Nephron progenitor cell (in vitro differentiated cells): ENCODE results near the gene SPAG16.

Experiments used
- DNase-seq: peaks from one replicate; pipeline ENCODE4 v3.0.0; 2021
- H3K27ac Mint-ChIP-seq: 2 replicates; pipeline ENCODE4 v1.8.0; 2021; ENCODE audit warnings: mild to moderate bottlenecking, moderate library complexity, mixed read lengths
- H3K27me3 Mint-ChIP-seq: 2 replicates; pipeline ENCODE4 v1.8.0; 2021; ENCODE audit warnings: mild to moderate bottlenecking, low read depth, mixed read lengths; ENCODE audit not compliant: poor library complexity
- H3K36me3 Mint-ChIP-seq: 2 replicates; pipeline ENCODE4 v1.8.0; 2021; ENCODE audit warnings: low read depth, mixed read lengths
- H3K4me1 Mint-ChIP-seq: 2 replicates; pipeline ENCODE4 v1.8.0; 2021; ENCODE audit warnings: mixed read lengths
- H3K4me3 Mint-ChIP-seq: 2 replicates; pipeline ENCODE4 v1.8.0; 2021; ENCODE audit warnings: mild to moderate bottlenecking, moderate library complexity, mixed read lengths
- H3K9me3 Mint-ChIP-seq: 2 replicates; pipeline ENCODE4 v1.8.0; 2021; ENCODE audit warnings: mild to moderate bottlenecking, moderate library complexity, mixed read lengths
- CTCF ChIP-seq: fragments of 200-600 bp; sonication (generic); IDR thresholded peaks from 2 replicates; pipeline ENCODE4 v1.5.0; 2021; ENCODE audit warnings: antibody characterized with exemption

The SPAG16 gene

GRCh38 chr2:214088536-214088935 is 804.3 kb downstream of the SPAG16 start:
- no peaks in the 10 kb centered on the region for H3K36me3 Mint-ChIP-seq
- no peaks in the 10 kb centered on the region for H3K9me3 Mint-ChIP-seq
- H3K4me1 Mint-ChIP-seq, result no peaks in the 10 kb centered on the region
- no peak for DNase-seq
- no peaks in the 10 kb centered on the region for H3K27me3 Mint-ChIP-seq
- no peak for TF ChIP-seq CTCF
- no peak overlapping the region for H3K27ac Mint-ChIP-seq
- no peak overlapping the region for H3K4me3 Mint-ChIP-seq

- Mint-ChIP-seq H3K4me1 (peaks cover 11% of the 10 kb centered on the region), H3K27me3 (no peaks in the 10 kb centered on the region), H3K27ac (no peak overlapping the region), H3K4me3 (no peak overlapping the region), H3K9me3 (no peaks in the 10 kb centered on the region), H3K36me3 (no peaks in the 10 kb centered on the region)
- no peak for DNase-seq
- no peak for TF ChIP-seq CTCF
Measured at GRCh38 chr2:214096208-214096715, 812.0 kb downstream of the SPAG16 start.

- no peaks in the 10 kb centered on the region for H3K27me3 Mint-ChIP-seq
- peaks cover 15% of the 10 kb centered on the region for H3K4me1 Mint-ChIP-seq
- TF ChIP-seq CTCF, result no peak
- no peaks in the 10 kb centered on the region for H3K9me3 Mint-ChIP-seq
- DNase-seq, result no peak
- no peaks in the 10 kb centered on the region for H3K36me3 Mint-ChIP-seq
- H3K27ac Mint-ChIP-seq, result no peak overlapping the region
- no peak overlapping the region for H3K4me3 Mint-ChIP-seq
Measured at GRCh38 chr2:214098811-214099210, 814.5 kb downstream of the SPAG16 start.

- no peak for TF ChIP-seq CTCF
- Mint-ChIP-seq H3K27me3 (no peaks in the 10 kb centered on the region), H3K4me3 (no peak overlapping the region), H3K9me3 (no peaks in the 10 kb centered on the region), H3K36me3 (no peaks in the 10 kb centered on the region), H3K4me1 (peaks cover 15% of the 10 kb centered on the region), H3K27ac (no peak overlapping the region)
- no peak for DNase-seq
Measured at GRCh38 chr2:214100488-214100887, 816.2 kb downstream of the SPAG16 start.

- no peak for DNase-seq
- no peak for TF ChIP-seq CTCF
- Mint-ChIP-seq H3K4me3 (no peak overlapping the region), H3K4me1 (peaks cover 13% of the 10 kb centered on the region), H3K27me3 (no peaks in the 10 kb centered on the region), H3K27ac (no peak overlapping the region), H3K9me3 (no peaks in the 10 kb centered on the region), H3K36me3 (no peaks in the 10 kb centered on the region)
Measured at GRCh38 chr2:214103276-214104001, 819.2 kb downstream of the SPAG16 start.

GRCh38 chr2:214104219-214104618 is 820.0 kb downstream of the SPAG16 start:
- no peaks in the 10 kb centered on the region for H3K9me3 Mint-ChIP-seq
- H3K27me3 Mint-ChIP-seq, result no peaks in the 10 kb centered on the region
- DNase-seq, result no peak
- H3K4me1 Mint-ChIP-seq, result peaks cover 5% of the 10 kb centered on the region
- no peaks in the 10 kb centered on the region for H3K36me3 Mint-ChIP-seq
- no peak for TF ChIP-seq CTCF
- no peak overlapping the region for H3K4me3 Mint-ChIP-seq
- H3K27ac Mint-ChIP-seq, result no peak overlapping the region
